Measurements from ENCODE around the gene KCTD6.

DNA sequence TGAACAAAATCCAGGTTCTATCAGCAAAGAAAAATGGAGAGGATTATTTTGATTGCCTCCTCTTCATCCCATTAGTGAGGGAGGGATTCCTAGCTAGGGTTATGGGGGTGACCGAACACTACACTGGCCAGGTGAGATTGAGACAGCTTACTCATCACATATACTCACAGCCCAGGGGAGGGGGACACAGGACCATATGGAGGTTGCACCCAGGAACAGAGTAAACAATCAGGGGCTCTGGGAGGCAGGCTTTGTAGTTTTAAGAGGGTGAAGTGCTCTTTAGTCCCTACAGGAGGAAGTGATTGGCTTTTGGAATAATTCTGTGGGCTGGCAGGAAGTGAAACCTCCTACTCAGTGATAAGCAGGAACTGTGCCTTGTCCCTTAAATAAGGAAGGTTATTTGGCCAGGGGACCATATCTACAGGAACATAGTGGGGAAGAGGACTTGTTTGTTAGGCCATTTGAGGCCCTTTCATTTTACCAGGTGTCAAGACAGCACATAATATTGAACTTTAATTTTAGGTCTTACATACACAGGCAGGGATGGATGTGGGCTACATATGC, 17.5 kb upstream of the KCTD6 start:
- TF ChIP-seq, protein P1, sequence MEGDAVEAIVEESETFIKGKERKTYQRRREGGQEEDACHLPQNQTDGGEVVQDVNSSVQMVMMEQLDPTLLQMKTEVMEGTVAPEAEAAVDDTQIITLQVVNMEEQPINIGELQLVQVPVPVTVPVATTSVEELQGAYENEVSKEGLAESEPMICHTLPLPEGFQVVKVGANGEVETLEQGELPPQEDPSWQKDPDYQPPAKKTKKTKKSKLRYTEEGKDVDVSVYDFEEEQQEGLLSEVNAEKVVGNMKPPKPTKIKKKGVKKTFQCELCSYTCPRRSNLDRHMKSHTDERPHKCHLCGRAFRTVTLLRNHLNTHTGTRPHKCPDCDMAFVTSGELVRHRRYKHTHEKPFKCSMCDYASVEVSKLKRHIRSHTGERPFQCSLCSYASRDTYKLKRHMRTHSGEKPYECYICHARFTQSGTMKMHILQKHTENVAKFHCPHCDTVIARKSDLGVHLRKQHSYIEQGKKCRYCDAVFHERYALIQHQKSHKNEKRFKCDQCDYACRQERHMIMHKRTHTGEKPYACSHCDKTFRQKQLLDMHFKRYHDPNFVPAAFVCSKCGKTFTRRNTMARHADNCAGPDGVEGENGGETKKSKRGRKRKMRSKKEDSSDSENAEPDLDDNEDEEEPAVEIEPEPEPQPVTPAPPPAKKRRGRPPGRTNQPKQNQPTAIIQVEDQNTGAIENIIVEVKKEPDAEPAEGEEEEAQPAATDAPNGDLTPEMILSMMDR (optimal IDR thresholded peaks at IDR 0.05 in 1 of 3, IDR thresholded peaks at IDR 0.05 in 1 of 3, conservative IDR thresholded peaks at IDR 0.05 in 1 of 3; ENCODE audit: extremely low read depth in 1 of 3, insufficient read depth in 2 of 3, low read length in 3 of 3), result no peak
- TF ChIP-seq EZH2 (IDR thresholded peaks at IDR 0.05; ENCODE audit: low read length), result no peak

All from keratinocyte (primary cell).